Measurements from ENCODE around the gene SNAPC3.
"Not testable (repeated sequence)": the region's sequence is repeated elsewhere in the genome, so short reads cannot be mapped to it uniquely, and the experiment has no call there.

The SNAPC3 gene

DNA sequence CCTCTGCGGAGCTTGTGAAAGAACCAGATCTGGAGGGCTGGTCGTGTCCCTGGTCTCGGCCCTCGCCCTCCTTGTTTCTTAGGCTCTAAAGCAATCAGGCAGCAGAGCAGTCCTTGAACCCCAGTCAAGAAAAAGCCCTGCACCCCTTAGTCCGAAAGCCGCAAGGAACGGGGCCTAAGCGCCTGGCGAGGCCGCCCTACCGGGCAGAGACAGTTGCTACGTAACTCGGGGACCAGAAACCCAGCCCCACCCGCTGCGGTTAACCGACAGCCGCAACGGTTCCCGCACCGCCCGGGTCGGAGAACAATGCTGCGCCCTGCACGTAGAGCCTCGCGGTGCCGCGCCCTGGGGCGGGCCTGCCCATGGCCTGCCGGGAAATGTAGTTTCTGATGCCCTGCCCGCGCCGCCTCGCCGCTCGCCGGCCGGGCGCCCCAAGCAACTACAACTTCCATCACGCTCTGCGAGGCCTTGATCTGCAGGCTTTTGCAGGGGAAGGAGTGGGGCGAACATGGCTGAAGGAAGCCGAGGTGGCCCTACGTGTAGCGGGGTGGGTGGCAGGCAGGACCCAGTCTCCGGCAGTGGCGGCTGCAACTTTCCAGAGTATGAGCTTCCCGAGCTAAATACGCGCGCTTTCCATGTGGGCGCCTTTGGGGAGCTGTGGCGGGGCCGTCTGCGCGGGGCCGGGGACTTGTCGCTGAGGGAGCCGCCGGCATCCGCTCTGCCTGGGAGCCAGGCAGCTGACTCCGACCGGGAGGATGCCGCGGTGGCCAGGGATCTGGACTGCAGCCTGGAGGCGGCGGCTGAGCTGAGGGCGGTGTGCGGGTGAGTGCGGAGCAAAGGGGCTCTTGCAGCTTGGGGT lies at the start of gene SNAPC3:
TSS of gene SNAPC3 (plus strand) at position 505 of the 859 bp plus-strand sequence. CDS start at position 509, 4 bp downstream.
- DNase-seq (ENCODE audit: low read depth), result peak; percentile 97

DNA sequence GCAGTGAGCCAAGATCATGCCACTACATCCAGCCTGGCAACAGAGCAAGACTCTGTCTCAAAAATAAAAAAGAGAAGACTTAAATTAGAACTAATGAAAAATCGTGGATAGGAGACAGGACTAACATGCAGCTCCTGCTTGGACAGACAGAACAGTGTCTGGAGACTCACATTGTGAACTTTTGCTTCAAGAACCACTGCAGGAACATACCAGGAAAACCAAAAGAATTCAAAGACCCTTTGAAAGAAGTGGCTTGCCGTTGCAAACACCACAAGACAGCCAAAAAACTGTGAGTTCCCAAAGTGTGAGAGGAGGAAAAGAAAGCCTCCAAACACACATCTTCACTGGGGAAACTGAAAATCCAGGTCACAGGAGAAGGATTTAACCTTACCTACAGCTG lies 48.8 kb upstream of the SNAPC3 start:
- peak; percentile 40 for DNase-seq (ENCODE audit: low read depth)

DNA sequence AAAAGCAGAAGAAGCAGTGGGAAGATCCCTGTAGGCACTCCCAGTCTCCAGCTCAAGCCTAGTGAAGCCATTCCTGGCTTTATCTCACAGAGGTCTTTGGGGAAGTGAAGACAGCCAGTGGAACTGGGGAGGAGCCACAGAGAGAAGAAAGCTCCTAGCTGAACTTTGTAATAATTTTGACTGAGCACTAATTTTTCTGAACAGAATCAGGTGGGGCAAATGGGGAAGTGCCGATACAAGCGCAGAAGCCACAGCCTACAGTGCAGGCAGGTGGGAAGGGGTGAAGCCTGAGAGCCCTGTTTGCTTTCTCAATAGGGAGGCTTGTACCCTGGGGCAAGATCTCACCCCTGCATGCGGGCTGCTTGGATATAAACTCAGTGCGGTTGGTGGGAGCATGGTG lies 48.4 kb upstream of the SNAPC3 start:
- DNase-seq (ENCODE audit: low read depth), result no peak

DNA sequence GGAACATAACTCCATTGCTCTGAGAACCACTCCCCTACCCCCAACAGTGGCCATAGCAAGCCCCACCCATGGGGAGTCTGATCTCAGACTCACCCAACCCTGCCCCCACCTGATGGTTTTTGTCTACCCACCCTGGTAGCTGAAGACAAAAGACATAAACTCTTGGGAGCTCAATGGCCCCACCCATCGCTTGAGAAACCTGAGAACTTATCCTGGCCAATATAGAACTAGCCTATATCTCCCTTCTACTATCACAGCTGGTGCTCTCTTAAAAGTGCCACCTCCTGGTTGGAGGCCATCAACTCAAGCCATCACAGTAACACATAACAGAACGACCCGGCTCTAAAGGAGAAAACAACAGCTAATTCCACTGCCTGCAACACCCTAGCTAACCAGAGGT lies 47.9 kb upstream of the SNAPC3 start:
- no peak for DNase-seq (ENCODE audit: low read depth)

DNA sequence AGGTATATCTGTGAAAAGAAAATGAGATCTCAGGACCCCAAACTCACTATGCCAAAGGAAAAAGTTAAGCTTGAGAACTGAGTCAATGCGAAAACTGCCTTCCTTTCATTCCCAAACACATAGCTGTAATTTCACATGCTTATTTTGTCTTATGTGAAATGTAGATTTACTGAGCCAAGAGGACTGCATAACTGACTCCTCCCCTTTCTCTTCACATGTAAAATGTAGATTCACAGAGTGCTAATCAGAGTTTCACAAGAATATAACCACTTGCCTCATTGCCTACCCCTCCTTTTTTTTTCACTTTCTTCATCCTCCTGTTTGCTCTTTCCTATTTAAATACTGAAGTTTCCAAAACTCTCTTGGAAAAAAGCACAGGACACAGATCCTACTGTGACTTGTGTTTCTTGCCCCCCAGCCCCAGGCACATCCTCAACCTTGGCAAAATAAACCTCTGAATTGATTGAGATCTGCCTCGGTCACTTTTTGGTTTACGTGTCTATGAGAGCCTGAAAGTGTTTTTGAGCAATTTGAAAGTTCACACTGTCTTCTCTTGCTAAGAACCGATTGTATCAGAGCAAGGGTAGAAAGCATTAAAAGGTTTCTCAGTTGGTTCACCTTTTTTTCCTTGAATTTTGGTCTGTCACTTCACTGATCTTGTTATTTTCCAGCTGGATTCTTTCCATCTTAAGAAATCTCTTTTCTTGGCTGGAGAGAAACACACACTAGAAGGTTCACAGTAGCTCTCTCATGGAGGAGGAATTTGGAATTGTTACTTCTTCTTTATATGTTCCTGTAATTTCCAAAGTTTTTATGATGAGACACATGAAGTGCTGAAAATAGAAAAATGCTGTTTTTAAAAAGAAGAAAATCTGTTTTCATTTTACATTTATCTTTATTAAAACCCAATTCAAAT lies 44.8 kb upstream of the SNAPC3 start:
- DNase-seq (ENCODE audit: low read depth), result peak; percentile 22

DNA sequence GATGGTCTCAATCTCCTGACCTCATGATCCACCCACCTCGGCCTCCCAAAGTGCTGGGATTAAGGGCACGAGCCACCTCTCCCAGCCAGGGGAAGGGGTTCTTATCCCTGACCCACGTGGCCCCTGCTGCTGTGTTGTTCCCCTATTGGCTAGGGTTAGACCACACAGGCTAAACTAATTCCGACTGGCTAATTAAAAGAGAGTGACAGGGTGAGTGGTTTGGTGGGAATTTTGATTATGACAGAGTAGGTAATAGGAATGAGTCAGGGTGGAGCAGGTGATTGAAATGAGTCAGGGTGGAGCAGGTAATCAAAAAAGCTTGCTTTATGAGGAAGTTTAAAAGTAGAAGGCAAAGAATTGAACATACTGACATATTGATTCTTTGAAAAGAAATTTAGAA lies 43.4 kb upstream of the SNAPC3 start:
- not testable (repeated sequence) for DNase-seq (ENCODE audit: low read depth)

DNA sequence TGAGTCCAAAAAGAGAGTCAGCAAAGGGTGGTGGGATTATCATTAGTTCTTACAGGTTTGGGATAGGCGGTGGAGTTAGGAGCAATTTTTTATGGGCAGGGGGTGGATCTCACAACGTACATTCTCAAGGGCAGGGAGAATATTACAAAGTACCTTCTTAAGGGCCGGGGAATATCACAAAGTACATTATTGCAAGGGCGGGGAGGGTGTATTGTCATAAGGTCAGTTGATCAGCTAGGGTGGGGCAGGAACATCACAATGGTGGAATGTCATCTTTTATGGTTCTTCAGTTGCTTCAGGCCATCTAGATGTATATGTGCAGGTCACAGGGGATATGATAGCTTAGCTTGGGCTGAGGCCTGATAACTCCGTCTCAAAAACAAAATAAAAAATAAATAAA lies 42.8 kb upstream of the SNAPC3 start:
- not testable (repeated sequence) for DNase-seq (ENCODE audit: low read depth)

DNA sequence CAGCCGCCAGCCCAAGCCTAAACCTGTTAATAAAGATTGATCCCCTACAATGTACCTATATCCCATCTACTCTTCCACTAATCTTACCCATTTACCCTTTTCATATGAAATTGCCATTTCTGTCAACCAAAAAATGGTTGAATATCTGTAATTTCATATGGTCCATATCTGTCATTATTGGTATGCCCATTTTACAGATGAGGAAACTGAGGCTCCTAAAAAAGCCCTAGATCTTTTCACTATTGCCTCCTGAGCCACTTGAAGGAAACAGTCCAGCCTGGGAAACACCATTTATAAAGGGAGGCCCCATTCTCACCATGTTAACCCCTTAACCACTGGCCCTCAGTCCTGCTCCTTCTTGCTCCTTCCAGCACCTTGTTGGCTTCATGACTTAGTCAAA lies 41.2 kb upstream of the SNAPC3 start:
- no peak for DNase-seq (ENCODE audit: low read depth)

DNA sequence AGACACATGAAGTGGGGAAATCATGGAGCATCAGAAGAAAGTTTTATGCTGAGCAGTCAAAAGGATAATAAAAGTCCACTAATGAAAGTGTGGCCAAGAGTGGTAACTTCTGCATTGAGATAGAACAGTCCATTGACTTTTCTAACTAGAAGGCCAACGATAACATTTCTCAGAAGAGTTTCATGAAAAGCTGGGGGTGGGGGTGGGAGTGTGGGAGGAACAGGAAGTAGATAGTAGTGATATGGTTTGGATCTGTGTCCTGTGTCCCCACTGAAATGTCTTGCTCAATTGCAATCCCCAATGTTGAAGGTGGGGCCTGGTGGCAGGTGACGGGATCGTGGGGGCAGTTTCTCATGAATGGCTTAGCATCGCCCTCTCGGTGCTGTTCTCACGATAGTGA lies 36.2 kb upstream of the SNAPC3 start:
- no peak for DNase-seq (ENCODE audit: low read depth)

DNA sequence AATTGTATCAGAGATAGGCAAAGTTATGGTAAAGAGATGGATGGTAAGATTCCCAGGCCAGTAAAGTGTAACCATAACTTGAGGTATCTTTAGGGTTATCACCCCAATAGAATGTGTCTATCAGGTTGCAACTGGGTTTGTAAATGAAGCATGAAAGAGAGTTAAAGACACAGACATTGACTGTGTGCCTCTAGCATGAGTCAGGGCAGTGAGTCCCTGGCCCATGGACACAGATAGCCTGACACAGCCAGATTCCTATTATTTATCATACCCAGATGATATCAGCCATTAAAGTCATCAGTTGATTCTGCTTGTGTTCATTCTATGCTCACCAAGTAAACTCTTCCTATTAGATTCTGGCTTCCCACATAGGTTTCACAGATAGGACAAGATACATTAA lies 33.5 kb upstream of the SNAPC3 start:
- no peak for DNase-seq (ENCODE audit: low read depth)

DNA sequence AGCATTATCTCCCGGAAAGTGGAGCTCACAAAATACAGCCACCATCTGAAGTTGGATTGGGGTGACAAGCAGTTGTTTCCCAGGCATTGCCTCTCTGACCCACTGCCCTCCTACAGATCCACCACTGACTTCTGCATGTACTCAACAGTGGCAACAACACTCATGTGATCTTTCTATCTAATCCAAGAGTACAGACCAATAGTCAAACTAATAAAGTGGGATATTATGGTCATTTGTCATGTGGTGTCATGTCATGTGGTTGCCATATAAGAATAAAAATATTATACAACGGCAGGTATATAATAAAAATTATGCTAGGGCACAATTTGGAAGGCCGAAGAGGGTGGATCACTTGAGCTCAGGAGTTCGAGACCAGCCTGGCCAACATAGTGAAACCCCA lies 33.0 kb upstream of the SNAPC3 start:
- DNase-seq (ENCODE audit: low read depth), result no peak

DNA sequence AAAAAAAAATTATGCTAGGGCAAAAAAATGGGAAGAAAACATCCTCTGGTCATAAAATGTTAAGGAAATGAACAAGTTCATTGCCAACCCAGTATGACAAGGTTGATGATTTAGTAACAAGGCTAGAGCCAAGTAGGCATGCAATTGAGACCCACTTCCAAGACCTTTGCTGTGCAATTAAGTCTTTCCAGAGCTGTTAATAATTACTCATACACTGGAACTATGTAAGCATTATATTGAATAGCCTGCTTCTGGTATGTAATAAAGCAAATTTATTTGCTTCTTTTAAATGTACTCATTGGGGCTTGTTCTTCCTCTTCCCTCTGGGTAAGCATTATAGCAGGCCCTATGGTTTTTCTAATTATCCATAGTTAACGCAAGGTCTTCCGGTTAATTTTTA lies 32.5 kb upstream of the SNAPC3 start:
- DNase-seq (ENCODE audit: low read depth), result no peak

DNA sequence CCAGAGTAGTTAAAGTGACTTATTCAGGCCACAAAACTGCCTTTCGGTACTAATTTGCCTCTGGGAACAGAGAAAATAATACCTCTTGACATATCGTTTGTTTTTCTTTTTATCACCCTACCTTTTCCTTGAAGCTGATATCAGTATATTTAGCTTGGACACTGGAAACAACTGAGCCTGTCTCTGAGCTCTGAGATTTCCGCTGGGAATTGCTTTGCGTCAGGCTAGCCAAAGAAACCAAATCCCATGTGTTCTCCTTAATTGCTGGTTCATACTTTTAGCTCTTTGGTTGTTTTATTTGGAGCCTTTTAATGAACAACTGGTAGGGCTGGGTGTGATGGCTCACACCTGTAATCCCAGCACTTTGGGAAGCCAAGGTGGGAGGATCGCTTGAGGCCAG lies 30.3 kb upstream of the SNAPC3 start:
- no peak for DNase-seq (ENCODE audit: low read depth)

DNA sequence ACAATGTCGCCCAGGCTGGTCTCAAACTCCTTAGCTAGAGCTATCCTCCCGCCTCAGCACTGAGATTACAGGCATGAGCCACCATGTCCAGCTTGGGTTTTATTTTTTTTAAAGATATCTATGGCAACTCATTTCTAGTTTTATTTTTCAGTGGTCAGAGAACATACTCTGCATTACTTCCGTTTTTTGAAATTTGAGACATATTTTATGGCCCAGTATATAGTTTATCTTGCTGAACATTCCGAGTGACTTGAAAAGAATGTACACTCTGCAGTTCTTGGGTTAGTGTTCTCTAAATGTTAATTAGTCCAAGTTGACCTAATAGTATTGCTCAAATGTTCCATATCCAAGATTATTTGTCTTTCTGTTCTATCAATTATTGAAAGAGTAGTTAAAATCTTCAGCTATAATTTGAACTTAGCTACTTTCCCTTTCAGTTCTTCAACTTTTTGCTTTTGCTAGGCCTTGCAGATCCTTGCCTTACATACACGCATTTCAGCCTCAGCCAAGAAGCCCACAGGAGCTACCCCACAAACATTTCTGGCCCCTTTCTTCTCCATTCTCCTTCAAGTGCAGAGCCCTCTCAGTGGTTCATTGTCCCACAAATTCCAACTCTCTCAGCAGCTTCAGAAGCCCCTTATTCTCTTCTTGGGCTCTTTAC lies 22.3 kb upstream of the SNAPC3 start:
- peak; percentile 71 for DNase-seq (ENCODE audit: low read depth)

DNA sequence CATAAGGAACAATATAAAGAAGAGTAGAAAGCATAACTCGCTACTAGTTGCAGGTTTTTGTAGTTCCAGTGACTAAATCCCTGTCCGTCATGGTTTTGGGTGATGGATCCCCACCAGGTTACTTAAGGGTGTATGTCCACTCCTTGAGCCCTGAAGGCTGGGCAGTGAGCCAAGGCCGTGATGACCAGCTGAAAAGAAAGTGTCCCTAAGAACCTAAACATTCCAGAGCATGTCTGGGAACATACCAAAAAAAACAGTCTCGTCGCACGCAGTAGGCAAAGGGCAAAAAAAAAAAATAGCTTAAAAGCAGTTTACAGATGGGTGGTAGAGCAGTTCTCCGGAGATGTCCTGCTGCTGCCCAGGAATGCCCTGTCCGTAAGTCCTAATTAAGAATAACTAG lies 21.4 kb upstream of the SNAPC3 start:
- peak; percentile 24 for DNase-seq (ENCODE audit: low read depth)

DNA sequence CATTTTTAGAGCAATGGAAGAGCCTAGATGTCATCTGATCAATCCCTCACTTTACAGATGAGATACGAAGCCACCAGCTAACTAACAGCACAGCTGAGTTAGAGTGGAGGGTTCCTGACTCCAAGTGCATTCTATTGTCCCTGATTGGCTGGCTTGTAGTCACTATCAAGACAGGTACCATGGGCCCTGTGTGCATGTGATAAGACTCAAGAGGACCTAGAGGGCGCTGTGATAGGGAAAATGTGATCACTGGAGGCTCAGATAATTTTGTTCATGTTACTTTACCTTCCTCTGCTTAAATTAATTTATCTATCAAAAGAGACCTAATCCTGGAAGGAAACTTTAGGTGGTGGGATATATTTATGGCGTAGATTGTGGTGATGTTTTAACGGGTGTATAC lies 19.5 kb upstream of the SNAPC3 start:
- peak; percentile 14 for DNase-seq (ENCODE audit: low read depth)

DNA sequence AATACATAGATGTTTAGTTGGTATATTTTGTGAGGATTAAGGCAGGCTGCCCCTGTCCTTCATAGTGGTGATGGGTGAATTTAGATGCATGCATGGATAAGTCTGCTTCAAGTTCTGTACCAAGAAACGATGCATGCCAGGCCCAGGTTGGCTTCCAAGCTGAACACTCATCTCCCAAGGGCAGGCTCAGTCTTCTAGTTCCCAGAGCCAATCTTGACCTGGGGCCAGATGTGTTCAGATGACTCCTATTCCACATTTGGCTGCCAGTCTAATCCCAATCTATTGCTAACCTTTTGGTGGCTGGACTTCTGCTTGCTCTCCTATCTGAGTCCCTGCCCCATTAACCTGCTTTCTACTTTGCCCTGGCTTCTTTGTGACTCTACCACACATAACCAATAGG lies 18.5 kb upstream of the SNAPC3 start:
- DNase-seq (ENCODE audit: low read depth), result no peak

DNA sequence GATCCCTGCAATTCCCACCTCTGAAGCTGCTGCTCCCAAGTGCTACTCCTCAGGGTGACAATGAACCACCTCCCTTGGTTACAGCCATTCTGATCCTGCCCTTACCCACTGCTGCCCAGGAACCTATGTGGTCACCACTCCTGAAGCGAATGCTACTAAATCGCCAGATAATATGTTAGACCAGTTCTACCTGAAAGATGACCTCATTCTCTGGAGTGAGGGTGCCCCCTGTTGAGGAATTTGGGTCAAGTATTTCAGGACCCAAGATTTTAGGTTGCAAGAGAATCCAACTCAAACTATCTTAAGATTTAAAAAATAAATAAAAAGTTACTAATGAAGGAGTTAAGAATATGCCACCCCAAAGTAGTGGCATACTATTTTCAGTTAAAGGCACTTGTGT lies 5.8 kb upstream of the SNAPC3 start:
- peak; percentile 68 for DNase-seq (ENCODE audit: low read depth)

DNA sequence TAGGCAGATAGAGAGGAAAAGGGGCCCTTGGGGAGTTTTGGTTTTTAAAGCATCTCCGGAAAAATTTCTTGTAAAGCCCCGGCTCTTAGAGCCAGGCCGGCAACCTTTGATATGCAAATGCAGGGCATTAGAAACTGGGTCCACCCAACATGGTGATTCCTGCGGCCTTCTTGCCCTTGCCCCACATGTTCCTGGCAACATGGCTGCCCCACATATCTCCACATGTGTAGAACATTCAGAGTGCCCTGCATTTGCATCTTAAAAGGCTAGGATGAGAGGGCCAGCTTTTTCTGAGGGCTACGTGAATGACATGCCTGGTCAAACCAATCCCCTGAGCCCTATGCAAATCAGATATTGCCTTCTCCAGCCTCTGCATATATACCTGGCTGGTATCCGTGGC lies 5.0 kb upstream of the SNAPC3 start:
- DNase-seq (ENCODE audit: low read depth), result no peak

DNA sequence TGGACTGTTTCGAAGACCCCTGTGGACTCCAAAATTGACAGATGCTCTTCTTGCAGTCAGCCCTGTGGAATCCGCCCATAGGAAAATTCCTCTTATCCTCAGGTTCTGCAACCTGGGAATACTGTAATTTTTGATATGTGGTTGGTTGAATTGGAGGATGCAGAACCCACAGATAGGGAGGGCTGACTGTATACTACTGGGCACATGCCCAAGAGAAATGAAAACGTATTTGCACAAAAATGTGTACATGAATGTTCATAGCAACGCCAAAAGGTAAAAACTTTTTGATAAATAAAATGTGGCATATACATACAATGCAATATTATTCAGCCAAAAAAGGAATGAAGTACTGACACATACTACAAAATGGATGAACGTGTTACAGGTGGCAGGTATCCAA lies 1.9 kb upstream of the SNAPC3 start:
- no peak for DNase-seq (ENCODE audit: low read depth)

DNA sequence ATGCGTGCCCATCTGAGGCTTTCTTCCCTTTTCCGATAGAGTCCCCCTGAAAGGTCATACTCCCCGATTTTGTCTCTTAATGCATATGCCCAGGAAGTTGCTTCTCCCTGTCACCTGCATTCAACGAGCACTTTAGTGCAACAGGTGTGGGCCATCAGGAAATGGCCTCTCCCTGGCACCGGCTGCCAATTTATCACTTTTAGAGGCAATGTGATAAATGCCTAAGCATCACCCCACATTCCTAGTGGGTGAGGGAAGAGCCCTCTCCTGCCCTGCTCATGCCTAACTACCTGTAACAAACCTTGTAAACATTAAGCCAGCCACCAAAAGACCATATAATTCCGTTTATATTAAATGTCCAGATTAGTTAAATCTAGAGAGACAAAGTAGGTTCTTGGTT lies 1.1 kb upstream of the SNAPC3 start:
- no peak for DNase-seq (ENCODE audit: low read depth)

DNA sequence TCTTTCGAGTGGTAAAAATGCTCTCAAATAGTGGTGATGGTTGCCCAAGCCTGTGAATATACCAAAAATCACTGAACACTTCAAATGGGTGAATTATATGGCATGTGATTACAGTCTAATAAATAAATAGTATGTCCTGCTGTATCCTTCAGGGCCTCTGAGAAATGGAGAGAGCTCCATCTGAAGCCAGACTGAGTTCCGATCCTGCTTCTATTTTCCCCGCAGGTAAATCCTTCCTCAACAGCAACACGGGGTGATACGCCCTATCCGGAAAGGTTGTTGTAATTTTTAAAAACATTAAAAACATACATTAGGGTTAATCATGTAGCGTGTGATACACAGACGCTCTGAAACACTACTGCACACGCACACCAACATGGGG lies 695 bp upstream of the SNAPC3 start:
- no peak for DNase-seq (ENCODE audit: low read depth)
